CD4-positive, alpha-beta T cell (primary cell): ENCODE measurements around the gene HMCN2. TPM values are rescaled to one million over a fixed set of nuclear protein-coding genes. Genes with fewer than 3 reads are reported as not detected.

Source experiments
- ATAC-seq: fragments of 200-7000 bp; cut with Tn5 transposase; one replicate; pipeline ENCODE4 v1.10.0; 2022; ENCODE audit warnings: mild to moderate bottlenecking; ENCODE audit not compliant: poor library complexity
- CTCF ChIA-PET: fragments of 350-600 bp; sonication (Branson Sonifier 250); formaldehyde crosslinking; loops from one replicate; lab custom pipeline; 2021; ENCODE audit warnings: antibody characterized with exemption, inconsistent platforms; lab: Charles Lee
- POLR2A ChIA-PET: fragments of 350-600 bp; sonication (Branson Sonifier 250); formaldehyde crosslinking; loops from one replicate; lab custom pipeline; 2021; ENCODE audit warnings: antibody characterized with exemption, inconsistent platforms; lab: Charles Lee
- DNase-seq, 14 experiments: peaks; one replicate each; pipeline ENCODE4 v3.0.0-alpha.2; 2013 to 2020; ENCODE audit warnings: mixed read lengths in 2 of 14
- H3K27ac ChIP-seq, 2 donors: one replicate each; pipeline versions ENCODE4 v1.5.1 to v1.7.0; 2013; ENCODE audit warnings: low read length in 2 of 2, low read depth in 1 of 2, mild to moderate bottlenecking in 1 of 2
- H3K27me3 ChIP-seq, 2 experiments: 1 replicate in 1 of 2; 2 replicates in 1 of 2; pipeline versions ENCODE4 v1.6.1 to v1.7.0; 2013; ENCODE audit warnings: low read length in 2 of 2, control low read depth in 1 of 2, mild to moderate bottlenecking in 1 of 2, moderate library complexity in 1 of 2; ENCODE audit not compliant: insufficient read depth in 2 of 2, control insufficient read depth in 1 of 2
- H3K36me3 ChIP-seq: one replicate; pipeline ENCODE4 v1.6.1; 2013; ENCODE audit warnings: low read length, control low read depth; ENCODE audit not compliant: insufficient read depth
- H3K4me1 ChIP-seq: one replicate; pipeline ENCODE4 v1.6.1; 2013; ENCODE audit warnings: low read length, control low read depth; ENCODE audit not compliant: insufficient read depth
- H3K4me3 ChIP-seq: one replicate; pipeline ENCODE4 v1.5.1; 2013; ENCODE audit warnings: mild to moderate bottlenecking, low read length, moderate library complexity
- H3K9me3 ChIP-seq, 2 experiments: 1 replicate in 1 of 2; 2 replicates in 1 of 2; pipeline versions ENCODE4 v1.6.1 to v1.7.0; 2013; ENCODE audit warnings: low read length in 2 of 2, mild to moderate bottlenecking in 2 of 2, control low read depth in 1 of 2, moderate library complexity in 1 of 2; ENCODE audit not compliant: control insufficient read depth in 1 of 2, insufficient read depth in 1 of 2
- H3K27ac Mint-ChIP-seq: one replicate; pipeline ENCODE4 v1.8.0; 2020; ENCODE audit warnings: mixed read lengths
- H3K27me3 Mint-ChIP-seq: one replicate; pipeline ENCODE4 v1.8.0; 2021; ENCODE audit warnings: mixed read lengths
- H3K36me3 Mint-ChIP-seq: one replicate; pipeline ENCODE4 v1.8.0; 2021; ENCODE audit warnings: low read depth, mixed read lengths
- H3K4me1 Mint-ChIP-seq: one replicate; pipeline ENCODE4 v1.8.0; 2021; ENCODE audit warnings: low read depth, mixed read lengths
- H3K4me3 Mint-ChIP-seq: one replicate; pipeline ENCODE4 v1.8.0; 2020; ENCODE audit warnings: mild to moderate bottlenecking, mixed read lengths
- H3K9me3 Mint-ChIP-seq: one replicate; pipeline ENCODE4 v1.8.0; 2020; ENCODE audit warnings: mixed read lengths
- CTCF ChIP-seq: fragments of 200-600 bp; IDR thresholded peaks from one replicate; pipeline ENCODE4 v1.8.0; 2022; ENCODE audit warnings: antibody characterized with exemption, mild to moderate bottlenecking
- intact Hi-C, 2 experiments: fragments of 100-400 bp; cut with DNase I in 1 of 2; cut with micrococcal nuclease in 1 of 2; formaldehyde crosslinking; loops; one replicate each; pipeline versions ENCODE4 v1.15.1 to v1.9.0; 2023 to 2025; cut with DNase I, micrococcal nuclease
- total RNA-seq, 174 experiments: library from RNA in 2 of 174; stranded (reverse) in 2 of 174; gene quantifications; one replicate each; pipeline ENCODE4 v1.2.3 and lab custom pipeline; 2021 to 2026

HMCN2 gene
- total RNA-seq, 2 experiments from 2014 or later: not detected

DNA sequence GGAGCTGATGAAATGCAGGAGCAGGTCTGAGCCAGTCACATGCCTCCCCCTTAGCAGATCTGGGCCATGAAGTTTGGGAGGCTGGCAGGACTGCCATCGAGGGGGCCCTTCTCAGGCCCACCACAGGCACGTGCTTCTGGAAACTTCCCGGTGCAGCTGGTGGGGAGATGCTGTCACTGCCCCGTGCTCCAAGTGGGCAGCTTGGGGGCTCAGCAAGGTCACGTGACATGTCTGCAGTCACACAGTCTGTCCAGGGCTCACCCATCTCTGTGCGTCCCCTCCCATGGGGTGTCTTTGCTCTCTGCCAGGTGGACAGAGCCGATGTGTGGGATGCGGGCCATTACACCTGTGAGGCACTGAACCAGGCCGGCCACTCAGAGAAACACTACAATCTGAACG lies 99.8 kb downstream of the HMCN2 start:
- H3K4me1 Mint-ChIP-seq: peaks cover 6% of the 10 kb centered on the region
- no peak for TF ChIP-seq CTCF
- H3K9me3 Mint-ChIP-seq: no peaks in the 10 kb centered on the region
- H3K36me3 Mint-ChIP-seq: no peaks in the 10 kb centered on the region
- no peak for DNase-seq
- H3K4me3 Mint-ChIP-seq: no peak overlapping the region
- no peaks in the 10 kb centered on the region for H3K27me3 Mint-ChIP-seq
- intact Hi-C loops: no loop called here
- Histone ChIP-seq H3K4me1 (no peaks in the 10 kb centered on the region), H3K9me3 (peaks cover 0 to 6% of the 10 kb centered on the region in 2 experiments), H3K27ac (no peak overlapping the region), H3K36me3 (no peaks in the 10 kb centered on the region), H3K4me3 (no peak overlapping the region), H3K27me3 (no peaks in the 10 kb centered on the region)
- POLR2A ChIA-PET: no interaction called here
- CTCF ChIA-PET: no interaction called here
- no peak for ATAC-seq
- no peak overlapping the region for H3K27ac Mint-ChIP-seq

DNA sequence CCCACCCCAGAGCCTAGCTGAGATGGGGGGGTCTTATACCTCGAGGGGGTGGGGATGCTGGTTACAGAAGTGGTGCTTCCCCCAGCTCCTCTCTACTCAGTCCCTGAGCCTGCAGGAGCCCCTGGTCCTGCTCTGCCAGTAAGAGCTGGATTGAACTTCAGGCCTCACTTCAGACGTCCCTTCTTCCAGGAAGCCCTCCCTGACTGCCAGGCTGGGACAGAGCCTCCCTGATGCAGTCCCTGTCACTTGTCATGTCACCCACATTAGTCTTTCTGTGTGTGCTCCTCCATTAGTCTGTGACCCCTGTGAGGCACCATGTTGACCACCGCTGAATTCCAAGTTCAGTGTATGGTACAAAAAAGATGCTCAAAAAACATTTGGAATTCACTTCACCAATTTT lies 100.5 kb downstream of the HMCN2 start:
- intact Hi-C loops: no loop called here
- POLR2A ChIA-PET: no interaction called here
- no peak for ATAC-seq

DNA sequence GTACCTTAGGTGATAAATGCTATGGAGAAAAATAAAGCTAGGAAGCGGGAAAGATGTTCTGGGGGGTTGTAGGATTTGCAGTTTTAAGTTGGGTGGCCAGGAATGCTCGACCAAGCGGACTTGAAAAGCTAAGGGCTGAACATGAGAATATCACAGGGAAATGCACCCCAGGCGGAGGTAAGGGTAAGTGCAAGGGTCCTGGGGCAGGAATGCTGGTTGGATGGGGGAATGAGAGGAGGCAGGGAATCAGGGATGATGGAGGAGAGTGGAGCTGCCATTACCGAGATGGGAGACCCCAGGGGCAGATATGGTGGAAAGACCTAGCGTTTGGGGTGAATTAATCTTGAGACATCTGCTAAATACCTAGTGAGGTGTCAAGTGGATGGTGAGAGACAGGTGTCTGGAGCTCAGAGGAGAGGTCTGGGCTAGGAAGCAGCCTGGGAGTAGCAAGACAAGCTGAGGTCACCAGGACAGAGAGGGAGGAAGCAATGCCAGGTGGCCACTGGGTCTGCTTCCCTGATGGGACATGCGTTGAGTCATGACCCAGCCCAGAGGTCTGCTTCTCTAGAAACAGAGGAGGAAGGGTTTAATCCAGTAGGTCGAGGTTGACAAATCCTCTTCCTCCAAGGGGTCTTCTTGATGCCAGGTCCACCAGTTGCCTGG lies 101.5 kb downstream of the HMCN2 start:
- no peaks in the 10 kb centered on the region for H3K27me3 ChIP-seq
- intact Hi-C loops: no loop called here
- POLR2A ChIA-PET: no interaction called here

More for the DNA sequence above, 100.5 kb downstream of the HMCN2 start:
- no peaks in the 10 kb centered on the region for H3K36me3 ChIP-seq
- Mint-ChIP-seq H3K27ac (no peak overlapping the region), H3K4me3 (no peak overlapping the region), H3K36me3 (no peaks in the 10 kb centered on the region), H3K4me1 (peaks cover 6% of the 10 kb centered on the region), H3K9me3 (no peaks in the 10 kb centered on the region), H3K27me3 (no peaks in the 10 kb centered on the region)
- CTCF ChIA-PET: no interaction called here
- peaks cover 0 to 6% of the 10 kb centered on the region in 2 experiments for H3K9me3 ChIP-seq
- H3K4me3 ChIP-seq: no peak overlapping the region
- no peak overlapping the region for H3K27ac ChIP-seq
- no peak for DNase-seq
- H3K4me1 ChIP-seq: no peaks in the 10 kb centered on the region
- H3K27me3 ChIP-seq: no peaks in the 10 kb centered on the region
- TF ChIP-seq CTCF: no peak

More for the DNA sequence above, 101.5 kb downstream of the HMCN2 start:
- no peaks in the 10 kb centered on the region for H3K36me3 Mint-ChIP-seq
- H3K4me3 Mint-ChIP-seq: no peak overlapping the region
- ATAC-seq (no peak), DNase-seq (no peak)
- H3K27ac Mint-ChIP-seq: no peak overlapping the region
- H3K4me1 Mint-ChIP-seq: peaks cover 6% of the 10 kb centered on the region
- Histone ChIP-seq H3K27ac (no peak overlapping the region), H3K36me3 (no peaks in the 10 kb centered on the region), H3K4me1 (no peaks in the 10 kb centered on the region), H3K9me3 (peaks cover 0 to 6% of the 10 kb centered on the region in 2 experiments), H3K4me3 (no peak overlapping the region)
- no peaks in the 10 kb centered on the region for H3K27me3 Mint-ChIP-seq
- CTCF ChIA-PET: no interaction called here
- TF ChIP-seq CTCF: no peak
- H3K9me3 Mint-ChIP-seq: no peaks in the 10 kb centered on the region
